Left ventricle myocardium inferior (tissue), 1 donor: Measurements from ENCODE around the gene CACNB4. TPM values are rescaled to one million over a fixed set of nuclear protein-coding genes. Genes with fewer than 3 reads are reported as not detected.

Experiments used
- DNase-seq: peaks from one replicate; pipeline ENCODE4 v3.0.0-alpha.2; 2020
- H3K27ac ChIP-seq: fragments of 200-600 bp; replicated peaks from 2 replicates; pipeline ENCODE4 v1.8.0; 2021
- H3K27me3 ChIP-seq: fragments of 200-600 bp; 2 replicates; pipeline ENCODE4 v1.8.0; 2021; ENCODE audit warnings: low read depth
- H3K36me3 ChIP-seq: fragments of 200-600 bp; 2 replicates; pipeline ENCODE4 v1.8.0; 2021
- H3K4me1 ChIP-seq: fragments of 200-600 bp; 2 replicates; pipeline ENCODE4 v1.8.0; 2021
- H3K4me3 ChIP-seq: fragments of 200-600 bp; 2 replicates; pipeline ENCODE4 v1.8.0; 2021; ENCODE audit warnings: mild to moderate bottlenecking, moderate library complexity
- H3K9me3 ChIP-seq: fragments of 200-600 bp; replicated peaks from 2 replicates; pipeline ENCODE4 v1.8.0; 2021
- intact Hi-C: fragments of 100-400 bp; cut with micrococcal nuclease; formaldehyde crosslinking; loops from one replicate; pipeline ENCODE4 v1.11.0; 2022
- total RNA-seq: library from RNA; stranded (reverse); fragmentation: NEBNext Ultra II Directional; extraction: Animal tissue kit (Norgen Biotek cat#: 25700); gene quantifications from one replicate; pipeline ENCODE4 v1.2.1, GENCODE V29; 2021
- TF ChIP-seq, protein P1 (sequence below): fragments of 200-600 bp; IDR thresholded peaks from 2 replicates; pipeline ENCODE4 v1.8.0; 2021; ENCODE audit warnings: antibody characterized with exemption, mild to moderate bottlenecking, borderline replicate concordance
- donor health status: DM: no; HTN: yes; CAD: no; lungs with severe emphysema.

Gene CACNB4
- total RNA-seq, 1 donor from 2014 or later = 0.25 TPM

DNA sequence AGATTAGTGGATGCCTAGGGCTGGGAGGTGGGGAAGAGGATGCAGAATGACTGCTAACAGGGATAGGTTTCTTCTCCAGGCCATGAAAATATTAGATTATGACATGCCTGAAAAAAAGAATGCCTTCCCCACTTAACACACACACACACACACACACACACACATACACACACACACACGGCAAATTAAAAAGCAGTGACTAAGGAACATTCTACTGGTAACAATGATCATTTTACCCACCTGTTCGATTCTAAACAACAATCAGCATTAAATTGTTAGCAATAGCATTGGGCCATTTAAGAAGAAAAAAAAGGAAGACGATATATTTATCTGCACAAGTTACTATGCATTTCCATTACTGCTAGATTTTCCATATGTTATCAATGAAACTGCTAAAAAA lies 10.8 kb downstream of the CACNB4 start:
- TF ChIP-seq, protein P1, sequence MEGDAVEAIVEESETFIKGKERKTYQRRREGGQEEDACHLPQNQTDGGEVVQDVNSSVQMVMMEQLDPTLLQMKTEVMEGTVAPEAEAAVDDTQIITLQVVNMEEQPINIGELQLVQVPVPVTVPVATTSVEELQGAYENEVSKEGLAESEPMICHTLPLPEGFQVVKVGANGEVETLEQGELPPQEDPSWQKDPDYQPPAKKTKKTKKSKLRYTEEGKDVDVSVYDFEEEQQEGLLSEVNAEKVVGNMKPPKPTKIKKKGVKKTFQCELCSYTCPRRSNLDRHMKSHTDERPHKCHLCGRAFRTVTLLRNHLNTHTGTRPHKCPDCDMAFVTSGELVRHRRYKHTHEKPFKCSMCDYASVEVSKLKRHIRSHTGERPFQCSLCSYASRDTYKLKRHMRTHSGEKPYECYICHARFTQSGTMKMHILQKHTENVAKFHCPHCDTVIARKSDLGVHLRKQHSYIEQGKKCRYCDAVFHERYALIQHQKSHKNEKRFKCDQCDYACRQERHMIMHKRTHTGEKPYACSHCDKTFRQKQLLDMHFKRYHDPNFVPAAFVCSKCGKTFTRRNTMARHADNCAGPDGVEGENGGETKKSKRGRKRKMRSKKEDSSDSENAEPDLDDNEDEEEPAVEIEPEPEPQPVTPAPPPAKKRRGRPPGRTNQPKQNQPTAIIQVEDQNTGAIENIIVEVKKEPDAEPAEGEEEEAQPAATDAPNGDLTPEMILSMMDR = no peak
- intact Hi-C loops = no loop called here
- no peak overlapping the region for H3K27ac ChIP-seq

DNA sequence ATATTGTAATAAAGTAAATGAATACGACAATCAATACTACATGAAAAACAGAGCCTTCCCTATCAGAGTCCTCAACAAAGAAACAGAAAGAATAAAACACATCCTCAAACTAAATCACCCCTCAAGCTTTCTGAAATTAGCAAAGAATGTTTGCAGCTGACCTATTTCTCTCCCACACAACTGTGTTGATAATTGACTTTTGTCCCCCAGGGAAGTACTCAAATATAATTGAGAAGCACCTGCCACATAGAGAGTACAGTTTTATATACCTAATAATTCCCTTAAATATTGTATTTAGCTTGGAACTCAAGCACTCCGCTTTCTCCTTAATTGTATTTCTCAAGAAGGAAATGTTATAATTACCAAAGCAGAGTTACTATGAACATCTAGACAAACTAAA lies 12.6 kb downstream of the CACNB4 start:
- Histone ChIP-seq H3K4me3 (no peak overlapping the region), H3K27ac (no peak overlapping the region), H3K36me3 (no peaks in the 10 kb centered on the region), H3K27me3 (no peaks in the 10 kb centered on the region), H3K4me1 (no peaks in the 10 kb centered on the region), H3K9me3 (no peaks in the 10 kb centered on the region)
- TF ChIP-seq, protein P1 = no peak
- no peak for DNase-seq
- intact Hi-C loops = no loop called here

More for the DNA sequence above, 10.8 kb downstream of the CACNB4 start:
- H3K4me3 ChIP-seq = no peak overlapping the region
- no peak for DNase-seq
- no peaks in the 10 kb centered on the region for H3K36me3 ChIP-seq
- H3K9me3 ChIP-seq = no peaks in the 10 kb centered on the region
- no peaks in the 10 kb centered on the region for H3K27me3 ChIP-seq
- no peaks in the 10 kb centered on the region for H3K4me1 ChIP-seq

DNA sequence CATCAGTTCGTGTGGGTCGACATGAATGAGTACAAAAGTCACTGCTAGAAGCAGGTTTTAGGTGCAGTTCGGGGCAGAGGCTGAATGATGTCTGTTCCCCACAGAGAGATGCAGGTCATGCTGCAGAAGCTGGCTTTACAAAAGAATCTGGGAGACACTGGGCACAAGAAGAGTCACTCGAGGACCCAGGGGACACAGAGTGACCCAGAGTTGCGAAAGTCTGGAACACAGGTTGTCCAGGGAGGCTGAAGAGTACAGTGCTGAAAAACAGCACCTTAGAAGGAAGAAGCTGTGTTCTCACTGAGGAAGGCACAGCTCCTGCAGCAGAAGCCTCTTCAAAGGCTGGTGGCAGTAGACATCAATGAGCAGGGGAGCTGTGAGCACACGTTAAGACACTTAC lies 14.8 kb downstream of the CACNB4 start:
- DNase-seq = no peak
- TF ChIP-seq, protein P1 = no peak
- no peak overlapping the region for H3K4me3 ChIP-seq
- H3K36me3 ChIP-seq = no peaks in the 10 kb centered on the region
- no peaks in the 10 kb centered on the region for H3K9me3 ChIP-seq
- no peaks in the 10 kb centered on the region for H3K27me3 ChIP-seq
- intact Hi-C loops = no loop called here
- no peak overlapping the region for H3K27ac ChIP-seq
- H3K4me1 ChIP-seq = no peaks in the 10 kb centered on the region

- intact Hi-C loops = no loop called here
- Histone ChIP-seq H3K4me3 (no peak overlapping the region), H3K27me3 (no peaks in the 10 kb centered on the region), H3K36me3 (no peaks in the 10 kb centered on the region), H3K27ac (no peak overlapping the region), H3K9me3 (no peaks in the 10 kb centered on the region), H3K4me1 (no peaks in the 10 kb centered on the region)
- no peak for DNase-seq
- TF ChIP-seq, protein P1 = no peak
Measured at GRCh38 chr2:152083202-152083875, 15.5 kb downstream of the CACNB4 start.

DNA sequence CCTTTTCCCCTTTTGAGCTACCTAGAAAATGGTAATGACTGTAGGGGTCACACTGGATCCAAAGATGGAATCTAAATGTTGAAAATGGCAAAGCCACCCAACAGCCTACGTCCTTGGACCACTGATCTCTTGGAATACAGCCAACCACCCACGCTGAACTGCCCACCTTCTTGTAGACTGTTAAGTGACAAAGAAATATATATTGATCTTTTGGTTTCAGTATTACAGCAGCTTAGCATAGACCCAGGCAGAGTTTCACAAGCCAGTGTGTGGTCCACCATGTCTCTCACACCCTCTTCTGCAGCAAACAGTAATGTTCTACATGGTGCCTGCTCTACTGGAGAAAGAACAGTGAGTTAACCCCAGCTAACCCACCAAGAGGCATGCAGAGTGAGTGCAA lies 20.2 kb downstream of the CACNB4 start:
- TF ChIP-seq, protein P1 = no peak
- Histone ChIP-seq H3K36me3 (no peaks in the 10 kb centered on the region), H3K4me3 (no peak overlapping the region), H3K27ac (no peak overlapping the region), H3K9me3 (no peaks in the 10 kb centered on the region), H3K27me3 (no peaks in the 10 kb centered on the region), H3K4me1 (peaks cover 7% of the 10 kb centered on the region)
- intact Hi-C loops = no loop called here
- no peak for DNase-seq
